K562 (cell line): ENCODE results near the gene LPIN1. TPM values are rescaled to one million over a fixed set of nuclear protein-coding genes. Genes with fewer than 3 reads are reported as not detected.

Experiments used
- ATAC-seq: fragments of 200-7000 bp; cut with Tn5 transposase; 3 replicates; pipeline ENCODE4 v1.9.1; 2020; ENCODE audit warnings: moderate library complexity
- BruUV-seq: library from RNA; stranded (reverse); fragments of 400-500 nt; replicated peaks from 2 replicates; lab custom pipeline; 2021; lab: Mats Ljungman, UMichigan
- CTCF ChIA-PET: fragments of 300-600 bp; formaldehyde crosslinking; extraction: SDS; loops from one replicate; lab custom pipeline; 2021; ENCODE audit warnings: low intra/inter-chr PET ratio; lab: Yijun Ruan, JAX
- POLR2A ChIA-PET: fragments of 300-600, 350-650 bp; sonication (Branson Sonifier 250); formaldehyde crosslinking; extraction: SDS; loops from one replicate; lab custom pipeline; 2021; ENCODE audit warnings: antibody characterized with exemption, inconsistent platforms; lab: Yijun Ruan, JAX
- DNase-seq, 4 experiments: peaks; one replicate each; pipeline versions ENCODE4 v3.0.0 to v3.0.0-alpha.2; 2011 to 2018; ENCODE audit warnings: low spot score in 3 of 4, mixed read lengths in 3 of 4; ENCODE audit errors: extremely low read depth in 1 of 4
- FAIRE-seq: peaks from 2 replicates; lab custom pipeline; 2011; peaks lifted over from hg19 to GRCh38; lab: Jason Lieb, UNC
- H2AFZ ChIP-seq: 2 replicates; pipeline ENCODE4 v1.6.0; 2011; ENCODE audit warnings: low read depth, low read length, control low read depth, inconsistent platforms
- H3K27ac ChIP-seq: fragments of 200-600 bp; 3 replicates; pipeline ENCODE4 v1.8.0; 2011; ENCODE audit warnings: low read depth, mild to moderate bottlenecking, control low read depth, inconsistent platforms, low read length, moderate library complexity, mixed read lengths; ENCODE audit errors: extremely low read depth
- H3K27me3 ChIP-seq, 2 experiments: fragments of 300-600 bp in 1 of 2; 2 replicates in 1 of 2; 3 replicates in 1 of 2; pipeline versions ENCODE4 v1.6.0 to v1.8.0; 2011; ENCODE audit warnings: inconsistent platforms in 2 of 2, low read length in 2 of 2, mild to moderate bottlenecking in 1 of 2, mixed read lengths in 1 of 2, moderate library complexity in 1 of 2; ENCODE audit not compliant: control insufficient read depth in 2 of 2, insufficient read depth in 2 of 2
- H3K36me3 ChIP-seq: fragments of 300-600 bp; 3 replicates; pipeline ENCODE4 v1.8.0; 2011; ENCODE audit warnings: mild to moderate bottlenecking, low read length, inconsistent platforms; ENCODE audit not compliant: control insufficient read depth, insufficient read depth
- H3K4me1 ChIP-seq, 2 experiments: fragments of 200-600 bp in 1 of 2; replicated peaks in 1 of 2; 2 replicates in 1 of 2; 3 replicates in 1 of 2; pipeline versions ENCODE4 v1.5.1 to v1.8.0; 2011; ENCODE audit warnings: inconsistent platforms in 2 of 2, low read length in 2 of 2, mild to moderate bottlenecking in 1 of 2, mixed read lengths in 1 of 2, moderate library complexity in 1 of 2; ENCODE audit not compliant: control insufficient read depth in 2 of 2, insufficient read depth in 2 of 2
- H3K4me2 ChIP-seq: 2 replicates; pipeline ENCODE4 v1.6.1; 2011; ENCODE audit warnings: low read length, control low read depth, inconsistent platforms, mixed read lengths; ENCODE audit not compliant: insufficient read depth
- H3K4me3 ChIP-seq: fragments of 200-600 bp; sonication (generic), shearing (Covaris generic); 2 replicates; pipeline ENCODE4 v1.5.1; 2016; ENCODE audit warnings: control low read depth, inconsistent platforms
- H3K79me2 ChIP-seq: fragments of 200-600 bp; 3 replicates; pipeline ENCODE4 v1.8.0; 2011; ENCODE audit warnings: low read length, inconsistent platforms; ENCODE audit not compliant: control insufficient read depth, insufficient read depth
- H3K9ac ChIP-seq, 2 experiments: 2 replicates each; pipeline versions ENCODE4 v1.6.0 to v1.6.1; 2011; ENCODE audit warnings: low read depth in 2 of 2, low read length in 2 of 2, control low read depth in 1 of 2, inconsistent platforms in 1 of 2, mild to moderate bottlenecking in 1 of 2, mixed read lengths in 1 of 2; ENCODE audit not compliant: insufficient read depth in 1 of 2
- H3K9me1 ChIP-seq: one replicate; pipeline ENCODE4 v1.6.0; 2011; ENCODE audit warnings: inconsistent platforms, mild to moderate bottlenecking, low read length, moderate library complexity; ENCODE audit not compliant: control insufficient read depth, insufficient read depth
- H3K9me3 ChIP-seq: replicated peaks from 2 replicates; pipeline ENCODE4 v1.5.1; 2011; ENCODE audit warnings: low read depth, low read length, inconsistent platforms; ENCODE audit not compliant: control insufficient read depth, insufficient read depth
- H4K20me1 ChIP-seq: replicated peaks from 2 replicates; pipeline ENCODE4 v1.6.1; 2011; ENCODE audit warnings: low read length, inconsistent platforms, mixed read lengths; ENCODE audit not compliant: control insufficient read depth, insufficient read depth
- BRD4 ChIP-seq: fragments of 200-600 bp; sonication (generic); IDR thresholded peaks from 2 replicates; pipeline ENCODE4 v1.6.1; 2017; ENCODE audit warnings: inconsistent platforms
- JUND ChIP-seq, 2 experiments: IDR thresholded peaks; 2 replicates in 1 of 2; 3 replicates in 1 of 2; pipeline ENCODE4 v1.6.1; 2011; ENCODE audit warnings: borderline replicate concordance in 2 of 2, low read depth in 2 of 2, low read length in 2 of 2, improper control_type of control experiment in 1 of 2, missing biosample characterization in 1 of 2, missing genetic modification characterization in 1 of 2, missing genetic modification reagents in 1 of 2
- MAFF ChIP-seq: IDR thresholded peaks from 2 replicates; pipeline ENCODE4 v1.6.1; 2012; ENCODE audit warnings: low read length, improper control_type of control experiment
- RBM14 ChIP-seq: fragments of 200-400 bp; formaldehyde crosslinking; IDR thresholded peaks from 2 replicates; pipeline ENCODE4 v1.6.1; 2018; ENCODE audit warnings: low read depth, mild to moderate bottlenecking, low read length, moderate library complexity, borderline replicate concordance; ENCODE audit not compliant: insufficient read depth
- whole genome bisulfite sequencing: fragments of 100-300 bp; shearing (Covaris generic); methylation state at CpG from one replicate; pipeline ENCODE4 v1.1.6; 2016; ENCODE audit warnings: low coverage, mixed read lengths; ENCODE audit not compliant: insufficient coverage; ENCODE audit errors: missing lambda C conversion rate; 5-methylcytosine and 5-hydroxymethylcytosine counted together
- in situ Hi-C: fragments of 300-500 bp; cut with MboI; formaldehyde crosslinking; loops from 4 replicates; pipeline ENCODE4 v1.15.0; 2018; ENCODE audit warnings: inconsistent platforms, mixed read lengths
- intact Hi-C: fragments of 100-400 bp; cut with micrococcal nuclease; formaldehyde crosslinking; loops from 2 replicates; pipeline ENCODE4 v1.14.2; 2022
- polyA plus RNA-seq, 8 experiments: library from polyadenylated mRNA; depleted of rRNA in 4 of 8; stranded (reverse) in 5 of 8; unstranded in 3 of 8; fragments of >200 nt; fragmentation: Nextera tagmentation in 2 of 8; fragmentation: Illumina TruSeq in 1 of 8; extraction: Ambion mirVana in 2 of 8; extraction: Trizol in 1 of 8; gene quantifications; 2 replicates each; pipeline versions ENCODE4 v1.2.1 to v1.2.3, GENCODE V29; 2011 to 2014; ENCODE audit warnings: inconsistent platforms in 1 of 8, missing spikeins in 1 of 8
- total RNA-seq, 7 experiments: library from RNA; depleted of rRNA in 6 of 7; stranded (reverse); fragments of >200 nt in 6 of 7; fragmentation: Illumina TruSeq in 2 of 7; extraction: Trizol in 2 of 7; gene quantifications; 2 replicates each; pipeline versions ENCODE4 v1.2.1 to v1.2.3, GENCODE V29; 2011 to 2021; ENCODE audit warnings: low replicate concordance in 1 of 7
- TF ChIP-seq, protein P1 (sequence below): sonication (generic); formaldehyde crosslinking; IDR thresholded peaks from 2 replicates; pipeline ENCODE4 v1.8.0; 2023; ENCODE audit warnings: mild to moderate bottlenecking, missing genetic modification reagents
- TF ChIP-seq, protein P2 (sequence below): sonication (generic); formaldehyde crosslinking; IDR thresholded peaks from 2 replicates; pipeline ENCODE4 v1.8.0; 2022; ENCODE audit warnings: mild to moderate bottlenecking, missing genetic modification reagents
- TF ChIP-seq, protein P3 (sequence below): sonication (generic); IDR thresholded peaks from 2 replicates; pipeline ENCODE4 v1.6.1; 2016
- TF ChIP-seq, protein P4 (sequence below), 2 experiments: fragments of 450-650 bp in 1 of 2; sonication (generic) in 1 of 2; formaldehyde crosslinking in 1 of 2; IDR thresholded peaks in 1 of 2; conservative IDR thresholded peaks in 1 of 2; 2 replicates each; pipeline versions ENCODE4 v1.6.1 to v1.8.1; 2016 to 2023; ENCODE audit warnings: mild to moderate bottlenecking in 2 of 2, moderate library complexity in 2 of 2, inconsistent platforms in 1 of 2, missing genetic modification reagents in 1 of 2

LPIN1 gene
- total and polyA plus RNA-seq, 9 of the 15 experiments (the other 6 are each of a cell fraction or from before 2014, with no cell fraction given) = 9.2 to 84.0 (median 27.8) TPM

DNA sequence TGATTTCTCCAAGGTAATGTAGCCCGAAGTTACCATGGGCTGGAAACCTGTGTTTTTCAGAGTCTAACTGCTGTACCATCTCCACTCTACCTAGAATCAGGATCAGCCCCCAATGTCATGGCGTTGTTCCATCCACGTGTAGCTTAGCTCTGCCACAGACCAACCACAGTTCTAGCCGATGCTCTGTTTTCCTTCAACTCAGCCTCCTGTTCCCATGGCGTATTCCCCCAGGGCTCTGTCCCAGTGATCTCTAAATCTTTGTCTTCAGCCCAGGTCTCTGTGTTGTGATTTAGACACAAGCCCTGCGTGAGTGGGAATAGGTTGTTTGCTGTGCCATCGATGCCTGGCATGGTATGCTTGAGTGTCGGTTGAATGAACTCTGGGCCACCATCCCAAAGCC, 53.4 kb downstream of the LPIN1 start (continued):
- TF ChIP-seq, protein P1, sequence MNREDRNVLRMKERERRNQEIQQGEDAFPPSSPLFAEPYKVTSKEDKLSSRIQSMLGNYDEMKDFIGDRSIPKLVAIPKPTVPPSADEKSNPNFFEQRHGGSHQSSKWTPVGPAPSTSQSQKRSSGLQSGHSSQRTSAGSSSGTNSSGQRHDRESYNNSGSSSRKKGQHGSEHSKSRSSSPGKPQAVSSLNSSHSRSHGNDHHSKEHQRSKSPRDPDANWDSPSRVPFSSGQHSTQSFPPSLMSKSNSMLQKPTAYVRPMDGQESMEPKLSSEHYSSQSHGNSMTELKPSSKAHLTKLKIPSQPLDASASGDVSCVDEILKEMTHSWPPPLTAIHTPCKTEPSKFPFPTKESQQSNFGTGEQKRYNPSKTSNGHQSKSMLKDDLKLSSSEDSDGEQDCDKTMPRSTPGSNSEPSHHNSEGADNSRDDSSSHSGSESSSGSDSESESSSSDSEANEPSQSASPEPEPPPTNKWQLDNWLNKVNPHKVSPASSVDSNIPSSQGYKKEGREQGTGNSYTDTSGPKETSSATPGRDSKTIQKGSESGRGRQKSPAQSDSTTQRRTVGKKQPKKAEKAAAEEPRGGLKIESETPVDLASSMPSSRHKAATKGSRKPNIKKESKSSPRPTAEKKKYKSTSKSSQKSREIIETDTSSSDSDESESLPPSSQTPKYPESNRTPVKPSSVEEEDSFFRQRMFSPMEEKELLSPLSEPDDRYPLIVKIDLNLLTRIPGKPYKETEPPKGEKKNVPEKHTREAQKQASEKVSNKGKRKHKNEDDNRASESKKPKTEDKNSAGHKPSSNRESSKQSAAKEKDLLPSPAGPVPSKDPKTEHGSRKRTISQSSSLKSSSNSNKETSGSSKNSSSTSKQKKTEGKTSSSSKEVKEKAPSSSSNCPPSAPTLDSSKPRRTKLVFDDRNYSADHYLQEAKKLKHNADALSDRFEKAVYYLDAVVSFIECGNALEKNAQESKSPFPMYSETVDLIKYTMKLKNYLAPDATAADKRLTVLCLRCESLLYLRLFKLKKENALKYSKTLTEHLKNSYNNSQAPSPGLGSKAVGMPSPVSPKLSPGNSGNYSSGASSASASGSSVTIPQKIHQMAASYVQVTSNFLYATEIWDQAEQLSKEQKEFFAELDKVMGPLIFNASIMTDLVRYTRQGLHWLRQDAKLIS (CRISPR knock-in tag) = no peak
- no peak for TF ChIP-seq RBM14
- TF ChIP-seq BRD4 = no peak
- TF ChIP-seq, protein P2, sequence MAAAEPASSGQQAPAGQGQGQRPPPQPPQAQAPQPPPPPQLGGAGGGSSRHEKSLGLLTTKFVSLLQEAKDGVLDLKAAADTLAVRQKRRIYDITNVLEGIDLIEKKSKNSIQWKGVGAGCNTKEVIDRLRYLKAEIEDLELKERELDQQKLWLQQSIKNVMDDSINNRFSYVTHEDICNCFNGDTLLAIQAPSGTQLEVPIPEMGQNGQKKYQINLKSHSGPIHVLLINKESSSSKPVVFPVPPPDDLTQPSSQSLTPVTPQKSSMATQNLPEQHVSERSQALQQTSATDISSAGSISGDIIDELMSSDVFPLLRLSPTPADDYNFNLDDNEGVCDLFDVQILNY (CRISPR knock-in tag) = no peak
- TF ChIP-seq MAFF = no peak

DNA sequence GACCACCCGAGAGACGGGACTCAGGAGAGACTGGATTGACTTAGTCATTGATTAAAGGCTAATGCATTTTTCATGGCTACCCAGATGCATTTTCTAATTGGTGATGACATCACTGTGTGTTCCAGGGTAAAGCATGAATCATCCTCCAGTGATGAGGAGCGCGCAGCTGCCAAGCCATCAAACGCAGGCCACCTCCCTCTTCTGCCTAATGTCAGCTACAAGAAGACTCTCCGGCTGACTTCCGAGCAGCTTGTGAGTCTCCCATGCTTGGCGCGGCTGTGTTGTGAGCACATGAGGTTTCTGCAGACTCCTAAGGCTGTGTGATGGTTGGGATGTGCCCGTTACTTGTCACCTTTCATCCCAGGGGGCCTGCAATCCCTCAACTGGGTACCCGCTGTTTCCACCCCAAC, 56.4 kb downstream of the LPIN1 start:
- Histone ChIP-seq H2AFZ (no peak overlapping the region), H4K20me1 (no peaks in the 10 kb centered on the region), H3K79me2 (no peaks in the 10 kb centered on the region), H3K4me1 (no peaks in the 10 kb centered on the region), H3K9me3 (no peaks in the 10 kb centered on the region), H3K36me3 (peaks cover 93% of the 10 kb centered on the region; the same call in 2 of the 3 replicates), H3K27me3 (no peaks in the 10 kb centered on the region), H3K9me1 (no peaks in the 10 kb centered on the region), H3K4me3 (no peak overlapping the region), H3K4me2 (no peak overlapping the region), H3K27ac (no peak overlapping the region), H3K9ac (no peak overlapping the region)
- BruUV-seq = no TSS peak
- TF ChIP-seq JUND (IDR thresholded peaks at IDR 0.05; ENCODE audit: borderline replicate concordance, low read depth, low read length) = peak; percentile 20; the same call in 1 of the 2 replicates
- no peak for TF ChIP-seq JUND (tag; IDR thresholded peaks at IDR 0.05; ENCODE audit: borderline replicate concordance, low read depth, low read length)
- TF ChIP-seq, protein P3, sequence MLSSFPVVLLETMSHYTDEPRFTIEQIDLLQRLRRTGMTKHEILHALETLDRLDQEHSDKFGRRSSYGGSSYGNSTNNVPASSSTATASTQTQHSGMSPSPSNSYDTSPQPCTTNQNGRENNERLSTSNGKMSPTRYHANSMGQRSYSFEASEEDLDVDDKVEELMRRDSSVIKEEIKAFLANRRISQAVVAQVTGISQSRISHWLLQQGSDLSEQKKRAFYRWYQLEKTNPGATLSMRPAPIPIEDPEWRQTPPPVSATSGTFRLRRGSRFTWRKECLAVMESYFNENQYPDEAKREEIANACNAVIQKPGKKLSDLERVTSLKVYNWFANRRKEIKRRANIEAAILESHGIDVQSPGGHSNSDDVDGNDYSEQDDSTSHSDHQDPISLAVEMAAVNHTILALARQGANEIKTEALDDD = no peak
- TF ChIP-seq, protein P4, sequence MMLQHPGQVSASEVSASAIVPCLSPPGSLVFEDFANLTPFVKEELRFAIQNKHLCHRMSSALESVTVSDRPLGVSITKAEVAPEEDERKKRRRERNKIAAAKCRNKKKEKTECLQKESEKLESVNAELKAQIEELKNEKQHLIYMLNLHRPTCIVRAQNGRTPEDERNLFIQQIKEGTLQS (IDR thresholded peaks at IDR 0.05) = peak; percentile 77
- TF ChIP-seq, protein P4 (CRISPR knock-in tag; conservative IDR thresholded peaks at IDR 0.05) = no peak
- CTCF ChIA-PET = no interaction called here
- POLR2A ChIA-PET = interaction anchor here (0.7 to 1.2 kb wide), 2 partner anchors 13 to 1103 kb away, joined by 3 to 4 read pairs; no protein-coding TSS in a partner anchor
- FAIRE-seq (no peak), ATAC-seq (no peak), DNase-seq (no peak)
- WGBS = 93% methylated on average over 11 of the region's 11 CpGs
- intact Hi-C loops = no loop called here
- in situ Hi-C loops = no loop called here
